Activated naive CD8-positive, alpha-beta T cell treated with anti-CD3 and anti-CD28 coated beads, Interleukin-2, amount 50 U/mL, for 24 hours (primary cell): Measurements from ENCODE around the gene AFTPH.

Experiments
- ATAC-seq: fragments of 150-1000 bp; cut with Tn5 transposase; one replicate; pipeline ENCODE4 v1.10.0; 2021
- DNase-seq: peaks from one replicate; pipeline ENCODE4 v3.0.0; 2021
- H3K27ac Mint-ChIP-seq: one replicate; pipeline ENCODE4 v1.8.0; 2021; ENCODE audit warnings: mild to moderate bottlenecking, mixed read lengths
- H3K27me3 Mint-ChIP-seq: one replicate; pipeline ENCODE4 v1.8.0; 2021; ENCODE audit warnings: mixed read lengths
- H3K36me3 Mint-ChIP-seq: one replicate; pipeline ENCODE4 v1.8.0; 2021; ENCODE audit warnings: low read depth, mixed read lengths
- H3K4me1 Mint-ChIP-seq: one replicate; pipeline ENCODE4 v1.8.0; 2021; ENCODE audit warnings: mixed read lengths
- H3K4me3 Mint-ChIP-seq: one replicate; pipeline ENCODE4 v1.8.0; 2021; ENCODE audit warnings: mild to moderate bottlenecking, moderate library complexity, mixed read lengths
- H3K9me3 Mint-ChIP-seq: one replicate; pipeline ENCODE4 v1.8.0; 2021; ENCODE audit warnings: mixed read lengths

The AFTPH gene

DNA sequence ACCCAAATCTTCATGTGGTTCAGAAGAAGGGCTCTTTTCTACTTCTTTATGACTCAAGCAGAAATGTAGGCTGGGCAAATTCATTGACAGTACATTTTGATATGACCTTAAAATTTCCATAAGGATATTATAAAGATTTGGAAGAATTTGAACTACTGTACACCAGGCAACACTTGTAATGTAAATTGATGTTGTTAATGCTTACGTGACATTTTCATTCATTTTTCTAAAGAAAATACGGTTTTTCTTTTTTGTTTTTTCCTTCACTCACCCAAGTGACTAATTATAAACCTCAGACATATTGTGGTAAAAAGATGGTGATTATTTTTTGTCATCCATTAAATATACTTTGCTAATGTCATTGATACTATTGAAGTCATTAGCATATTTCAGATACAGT lies 17.4 kb downstream of the AFTPH start:
- no peaks in the 10 kb centered on the region for H3K27me3 Mint-ChIP-seq
- peaks cover 69% of the 10 kb centered on the region for H3K4me1 Mint-ChIP-seq
- ATAC-seq (no peak), DNase-seq (no peak)
- H3K9me3 Mint-ChIP-seq = no peaks in the 10 kb centered on the region
- peaks cover 4% of the 10 kb centered on the region for H3K36me3 Mint-ChIP-seq
- H3K27ac Mint-ChIP-seq = no peak overlapping the region
- no peak overlapping the region for H3K4me3 Mint-ChIP-seq

DNA sequence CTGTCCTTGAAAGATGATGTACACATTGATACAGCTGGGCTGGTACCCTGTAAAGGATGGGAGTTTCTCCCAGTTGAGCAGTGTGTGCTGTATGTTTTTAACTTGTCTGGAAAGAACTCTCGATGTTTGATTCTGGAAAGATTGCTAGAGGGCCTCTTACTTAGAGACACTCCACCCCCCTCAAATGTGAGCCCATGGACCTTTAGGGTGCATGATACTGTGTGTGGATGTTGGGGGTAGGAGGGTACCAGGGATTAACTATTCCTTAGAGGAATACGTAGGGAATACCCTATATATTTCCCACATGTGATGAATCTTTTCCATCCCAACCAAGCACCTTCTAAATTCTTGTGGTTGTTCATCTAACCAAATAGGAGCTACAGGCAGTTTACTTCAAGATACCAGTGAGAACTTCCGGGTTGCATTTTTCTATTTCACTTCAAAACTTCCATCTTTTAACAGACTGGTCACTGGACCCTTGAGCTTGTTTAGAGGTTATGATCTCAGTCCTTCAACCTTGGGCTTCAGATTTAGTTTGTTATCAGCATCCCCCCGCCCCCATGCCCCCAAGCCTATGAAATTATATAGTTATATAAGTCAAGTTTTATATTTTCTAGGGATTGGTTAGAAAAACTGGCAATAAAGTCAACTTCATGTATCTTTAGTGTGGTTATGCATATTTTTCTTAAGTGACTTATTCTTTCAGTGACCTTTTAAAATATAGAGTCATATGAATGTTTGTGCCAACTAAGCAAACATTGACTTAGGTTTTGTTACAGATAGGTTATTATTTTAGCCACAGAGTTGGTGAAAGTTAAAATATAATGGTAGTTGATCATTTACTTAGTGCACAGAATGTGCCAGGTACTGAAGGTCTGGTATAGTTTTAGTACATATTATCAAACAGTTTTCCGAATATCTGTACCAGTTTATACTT lies 18.2 kb downstream of the AFTPH start:
- no peak for DNase-seq
- Mint-ChIP-seq H3K9me3 (no peaks in the 10 kb centered on the region), H3K4me3 (no peak overlapping the region), H3K36me3 (peaks cover 4% of the 10 kb centered on the region), H3K27ac (no peak overlapping the region), H3K4me1 (peaks cover 69% of the 10 kb centered on the region), H3K27me3 (no peaks in the 10 kb centered on the region)
- no peak for ATAC-seq

DNA sequence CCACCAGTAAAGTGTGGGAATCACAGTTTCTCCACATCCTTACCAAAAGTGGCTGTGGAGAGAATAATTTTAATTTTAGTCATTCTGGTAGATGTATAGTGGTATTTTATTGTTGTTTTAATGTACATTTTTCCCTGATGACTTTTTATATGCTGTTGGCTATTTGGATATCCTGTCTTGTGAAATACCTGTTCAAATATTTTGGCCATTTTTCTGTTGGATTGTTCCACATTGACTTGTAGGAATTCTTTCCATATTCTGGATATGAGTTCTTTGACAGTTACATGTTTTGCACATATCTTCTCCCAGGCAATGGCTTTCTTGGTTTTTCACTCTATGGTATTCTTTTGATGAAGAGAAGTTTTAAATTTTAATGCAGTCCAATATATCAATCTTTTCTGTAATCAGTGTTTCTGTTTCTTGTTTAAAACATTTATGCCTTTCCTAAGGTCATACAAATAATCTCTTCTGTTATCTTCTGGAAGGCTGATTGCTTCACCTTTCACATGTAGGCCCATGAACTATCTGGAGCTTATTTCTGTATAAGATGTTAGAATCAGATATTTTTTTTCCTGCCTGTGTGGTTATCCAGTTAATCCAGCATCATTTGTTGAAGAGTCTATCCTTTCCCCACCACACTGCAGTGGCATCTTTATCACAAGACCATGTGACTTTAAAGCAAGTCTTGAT lies 19.0 kb downstream of the AFTPH start:
- peaks cover 4% of the 10 kb centered on the region for H3K36me3 Mint-ChIP-seq
- H3K27ac Mint-ChIP-seq = no peak overlapping the region
- H3K4me3 Mint-ChIP-seq = no peak overlapping the region
- DNase-seq (no peak), ATAC-seq (no peak)
- H3K27me3 Mint-ChIP-seq = no peaks in the 10 kb centered on the region
- H3K4me1 Mint-ChIP-seq = peaks cover 64% of the 10 kb centered on the region
- no peaks in the 10 kb centered on the region for H3K9me3 Mint-ChIP-seq

DNA sequence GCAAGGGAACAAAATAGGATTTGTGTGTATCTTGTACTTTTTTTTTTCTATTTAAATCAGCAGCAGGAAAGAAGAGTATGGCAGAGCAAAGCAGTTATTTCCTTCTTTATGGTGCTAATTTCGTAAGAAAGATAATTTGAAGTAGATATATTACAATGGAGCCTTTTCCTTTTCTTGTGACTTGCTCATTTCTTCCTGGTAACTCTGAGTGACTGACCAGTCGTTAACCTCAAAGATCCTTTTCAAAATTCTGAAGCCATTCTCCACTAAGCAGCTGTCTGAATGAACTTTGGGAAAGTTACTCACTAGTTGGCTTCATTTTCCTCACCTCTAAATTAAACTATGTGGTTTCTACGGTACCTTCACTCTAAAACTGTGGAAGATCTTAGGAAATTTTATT lies 24.6 kb downstream of the AFTPH start:
- H3K27ac Mint-ChIP-seq = peak overlapping the region; percentile 18
- DNase-seq (no peak), ATAC-seq (no peak)
- peaks cover 21% of the 10 kb centered on the region for H3K4me1 Mint-ChIP-seq
- peaks cover 28% of the 10 kb centered on the region for H3K36me3 Mint-ChIP-seq
- no peaks in the 10 kb centered on the region for H3K27me3 Mint-ChIP-seq
- H3K9me3 Mint-ChIP-seq = no peaks in the 10 kb centered on the region
- no peak overlapping the region for H3K4me3 Mint-ChIP-seq

DNA sequence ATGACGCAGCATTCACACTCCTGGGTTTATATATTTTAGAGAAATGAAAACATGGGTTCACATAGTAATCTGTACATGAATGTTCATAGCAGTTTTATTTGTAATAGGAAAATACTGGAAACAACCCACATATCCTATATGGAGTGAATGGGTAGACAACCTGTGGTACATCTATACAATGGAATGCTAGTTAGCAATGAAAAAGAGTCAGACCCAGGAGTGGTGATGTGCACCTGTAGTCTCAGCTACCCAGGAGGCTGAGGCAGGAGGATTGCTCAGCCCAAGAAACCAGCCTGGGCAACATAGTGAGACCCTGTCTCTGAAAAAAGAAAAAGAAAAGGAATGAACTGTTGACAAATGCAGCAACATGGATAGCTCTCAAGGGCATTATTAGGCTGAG lies 25.9 kb downstream of the AFTPH start:
- peaks cover 16% of the 10 kb centered on the region for H3K4me1 Mint-ChIP-seq
- DNase-seq (no peak), ATAC-seq (no peak)
- no peak overlapping the region for H3K4me3 Mint-ChIP-seq
- H3K9me3 Mint-ChIP-seq = no peaks in the 10 kb centered on the region
- no peaks in the 10 kb centered on the region for H3K27me3 Mint-ChIP-seq
- no peak overlapping the region for H3K27ac Mint-ChIP-seq
- peaks cover 28% of the 10 kb centered on the region for H3K36me3 Mint-ChIP-seq

GRCh38 chr2:64551851-64552250 lies 27.7 kb downstream of the AFTPH start:
- Mint-ChIP-seq H3K27me3 (no peaks in the 10 kb centered on the region), H3K9me3 (no peaks in the 10 kb centered on the region), H3K4me1 (peaks cover 19% of the 10 kb centered on the region), H3K27ac (no peak overlapping the region), H3K4me3 (no peak overlapping the region), H3K36me3 (peaks cover 28% of the 10 kb centered on the region)
- ATAC-seq = no peak
- DNase-seq = no peak

DNA sequence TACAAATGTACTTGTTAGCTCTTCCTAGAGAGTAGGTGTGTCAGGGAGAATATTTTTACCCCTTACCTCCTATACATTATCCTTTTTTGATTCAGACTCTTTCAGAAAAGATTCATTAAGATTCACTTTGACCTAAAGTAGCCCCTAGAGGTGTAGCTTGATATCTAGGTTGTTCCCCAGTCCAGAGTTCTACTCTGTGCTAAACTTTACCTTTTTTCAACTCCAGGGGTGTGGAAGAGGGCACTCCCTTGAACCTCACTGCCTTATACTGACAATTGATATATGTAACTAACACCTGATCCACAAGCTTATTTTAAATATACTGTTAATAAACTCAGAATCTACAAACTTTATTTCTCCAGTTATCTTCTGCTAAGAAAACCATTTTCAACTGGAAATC lies 30.0 kb downstream of the AFTPH start:
- H3K4me3 Mint-ChIP-seq = no peak overlapping the region
- peaks cover 8% of the 10 kb centered on the region for H3K4me1 Mint-ChIP-seq
- ATAC-seq = no peak
- no peaks in the 10 kb centered on the region for H3K27me3 Mint-ChIP-seq
- no peak for DNase-seq
- H3K27ac Mint-ChIP-seq = no peak overlapping the region
- peaks cover 26% of the 10 kb centered on the region for H3K36me3 Mint-ChIP-seq
- no peaks in the 10 kb centered on the region for H3K9me3 Mint-ChIP-seq

DNA sequence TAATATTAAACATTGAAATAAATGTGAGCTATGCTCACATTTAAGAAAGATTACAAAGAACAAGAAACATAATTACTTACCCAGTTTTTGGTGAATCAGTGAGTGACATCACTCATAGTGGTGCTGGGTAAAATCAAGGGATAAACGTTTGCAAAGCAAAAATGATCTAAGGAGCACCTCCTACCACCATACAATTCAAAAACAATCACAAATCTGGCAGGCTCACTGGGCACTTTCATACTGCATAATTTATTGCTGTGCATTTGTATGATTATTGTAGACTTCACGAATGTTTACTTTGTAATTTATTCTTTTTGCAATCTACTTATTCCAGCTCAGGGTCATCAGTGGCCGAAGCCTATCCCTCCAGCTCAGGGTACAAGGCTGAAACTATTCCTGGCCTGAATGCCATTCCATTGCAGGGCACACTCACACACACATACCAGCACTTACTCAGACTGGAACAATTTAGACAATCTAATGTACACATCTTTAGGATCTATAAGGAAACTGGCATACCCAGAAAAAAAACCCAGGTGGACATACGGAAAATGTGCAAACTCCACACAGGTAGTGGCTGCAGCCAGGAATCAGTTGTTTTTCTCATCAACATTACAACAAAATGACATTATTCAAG lies 34.4 kb downstream of the AFTPH start:
- peaks cover 3% of the 10 kb centered on the region for H3K36me3 Mint-ChIP-seq
- H3K27ac Mint-ChIP-seq = no peak overlapping the region
- H3K27me3 Mint-ChIP-seq = no peaks in the 10 kb centered on the region
- H3K9me3 Mint-ChIP-seq = no peaks in the 10 kb centered on the region
- peaks cover 31% of the 10 kb centered on the region for H3K4me1 Mint-ChIP-seq
- no peak overlapping the region for H3K4me3 Mint-ChIP-seq
- ATAC-seq = no peak
- DNase-seq = no peak

DNA sequence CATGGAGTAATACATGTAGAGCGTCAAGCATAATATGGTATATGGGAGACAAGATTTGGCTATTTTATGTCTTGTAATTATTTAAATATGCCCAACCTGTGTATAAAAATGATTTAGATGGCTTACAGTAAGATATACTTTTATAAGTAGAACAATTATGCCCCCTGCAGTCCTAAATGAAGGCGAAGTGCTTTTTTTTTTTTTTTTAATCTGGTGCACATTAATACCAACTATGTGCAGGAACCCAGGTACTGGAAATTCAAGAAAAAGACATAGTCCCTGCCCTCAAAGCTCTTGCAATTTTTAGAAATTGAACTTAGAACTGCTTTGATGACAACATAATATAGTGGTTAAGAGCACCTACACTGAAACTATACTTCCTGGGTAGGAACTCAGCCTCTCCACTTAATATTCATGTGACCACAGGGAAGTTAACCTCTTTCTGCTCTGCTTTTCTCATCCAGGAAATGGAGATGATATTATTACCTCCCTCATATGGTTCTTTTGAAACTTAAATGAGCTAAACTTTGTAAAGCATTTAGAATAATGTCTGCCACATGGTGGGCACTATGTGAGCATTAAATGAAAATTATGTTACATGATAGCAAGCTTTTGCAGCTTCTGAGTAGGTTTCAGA lies 38.1 kb downstream of the AFTPH start:
- no peak overlapping the region for H3K4me3 Mint-ChIP-seq
- H3K4me1 Mint-ChIP-seq = peaks cover 45% of the 10 kb centered on the region
- no peak overlapping the region for H3K27ac Mint-ChIP-seq
- H3K27me3 Mint-ChIP-seq = no peaks in the 10 kb centered on the region
- H3K9me3 Mint-ChIP-seq = no peaks in the 10 kb centered on the region
- ATAC-seq (no peak), DNase-seq (no peak)
- H3K36me3 Mint-ChIP-seq = peaks cover 8% of the 10 kb centered on the region

- H3K4me1 Mint-ChIP-seq = peaks cover 45% of the 10 kb centered on the region
These were observed 39.4 kb downstream of the AFTPH start for GRCh38 chr2:64563436-64563938.

DNA sequence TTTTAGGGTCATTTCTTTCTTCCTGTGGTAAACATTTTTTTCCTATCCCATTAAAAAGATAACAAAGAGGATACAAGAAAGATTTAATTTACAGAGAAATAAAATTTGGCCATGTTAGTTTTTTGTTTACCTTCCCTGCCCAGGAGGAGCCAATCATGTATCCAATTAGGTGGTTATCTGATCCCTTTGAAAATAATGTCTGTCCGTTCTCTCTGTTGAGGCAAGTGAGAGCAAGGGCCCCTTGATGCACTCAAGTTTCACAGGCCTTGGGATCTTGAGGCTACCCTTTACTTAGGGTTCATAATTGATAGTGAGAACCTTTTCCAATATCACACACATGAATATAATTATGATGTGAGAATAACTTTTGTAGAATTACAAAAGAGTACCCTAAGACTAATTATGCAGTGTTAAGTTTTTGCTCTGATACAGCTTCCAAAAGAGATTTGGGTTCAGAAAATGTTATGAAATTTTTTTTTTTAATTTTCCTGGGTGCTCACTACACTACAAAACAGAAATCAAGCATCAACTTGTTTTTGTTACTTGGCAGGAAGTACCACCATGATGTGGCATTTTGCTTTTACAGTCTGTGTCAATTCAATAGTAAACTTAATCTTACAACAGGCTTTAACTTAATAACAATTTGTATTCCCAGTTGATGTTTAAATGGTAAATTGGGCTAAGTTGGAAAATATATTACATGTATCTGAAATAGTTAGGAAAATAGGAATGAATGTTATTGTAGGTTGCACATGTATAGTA lies 42.0 kb downstream of the AFTPH start:
- Mint-ChIP-seq H3K9me3 (no peaks in the 10 kb centered on the region), H3K36me3 (peaks cover 18% of the 10 kb centered on the region), H3K27me3 (no peaks in the 10 kb centered on the region), H3K4me3 (no peak overlapping the region), H3K27ac (peak overlapping the region; percentile 72), H3K4me1 (peaks cover 36% of the 10 kb centered on the region)
- ATAC-seq (no peak), DNase-seq (no peak)

More at GRCh38 chr2:64563436-64563938, 39.4 kb downstream of the AFTPH start:
- H3K9me3 Mint-ChIP-seq = no peaks in the 10 kb centered on the region
- DNase-seq = no peak
- H3K27ac Mint-ChIP-seq = no peak overlapping the region
- peaks cover 12% of the 10 kb centered on the region for H3K36me3 Mint-ChIP-seq
- no peak for ATAC-seq
- no peaks in the 10 kb centered on the region for H3K27me3 Mint-ChIP-seq
- no peak overlapping the region for H3K4me3 Mint-ChIP-seq

DNA sequence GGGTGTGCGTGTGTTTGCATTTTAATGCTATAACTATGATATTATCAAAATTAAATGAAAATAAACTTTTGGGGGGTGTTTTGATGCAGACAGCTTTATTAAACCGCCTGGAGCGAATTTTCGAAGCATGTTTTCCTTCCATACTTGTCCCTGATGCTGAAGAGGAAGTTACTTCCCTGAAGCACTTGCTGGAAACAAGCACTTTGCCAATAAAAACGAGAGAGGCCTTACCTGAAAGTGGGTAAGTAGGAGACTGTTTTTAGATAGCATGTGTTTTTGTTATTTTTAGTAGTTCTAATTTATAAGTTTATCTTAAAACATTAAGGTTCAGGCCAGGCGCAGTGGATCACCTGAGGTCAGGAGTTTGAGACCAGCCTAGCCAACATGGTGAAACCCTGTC lies 43.3 kb downstream of the AFTPH start:
- H3K4me1 Mint-ChIP-seq = peaks cover 24% of the 10 kb centered on the region
- ATAC-seq = no peak
- H3K9me3 Mint-ChIP-seq = no peaks in the 10 kb centered on the region
- DNase-seq = no peak
- H3K27ac Mint-ChIP-seq = no peak overlapping the region
- H3K27me3 Mint-ChIP-seq = no peaks in the 10 kb centered on the region
- H3K36me3 Mint-ChIP-seq = peaks cover 24% of the 10 kb centered on the region
- H3K4me3 Mint-ChIP-seq = no peak overlapping the region

DNA sequence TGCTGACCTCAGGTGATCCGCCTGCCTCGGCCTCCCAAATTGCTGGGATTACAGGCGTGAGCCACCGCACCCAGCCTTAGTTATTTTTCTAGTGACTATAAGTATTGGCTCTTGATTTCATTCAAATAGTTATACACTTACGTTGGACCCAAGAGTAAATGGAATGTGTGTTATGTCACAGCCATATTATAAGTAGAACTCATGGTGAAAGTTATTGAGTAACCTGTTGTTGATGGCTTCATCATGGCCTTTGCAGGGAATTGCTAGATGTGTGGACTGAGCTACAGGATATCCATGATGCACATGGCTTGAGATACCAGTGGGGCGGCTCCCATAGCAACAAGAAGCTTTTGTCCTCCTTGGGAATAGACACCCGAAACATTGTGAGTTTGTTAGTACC lies 44.7 kb downstream of the AFTPH start:
- Mint-ChIP-seq H3K9me3 (no peaks in the 10 kb centered on the region), H3K4me3 (no peak overlapping the region), H3K27me3 (no peaks in the 10 kb centered on the region), H3K4me1 (peaks cover 19% of the 10 kb centered on the region), H3K27ac (no peak overlapping the region), H3K36me3 (peaks cover 31% of the 10 kb centered on the region)
- DNase-seq (no peak), ATAC-seq (no peak)

DNA sequence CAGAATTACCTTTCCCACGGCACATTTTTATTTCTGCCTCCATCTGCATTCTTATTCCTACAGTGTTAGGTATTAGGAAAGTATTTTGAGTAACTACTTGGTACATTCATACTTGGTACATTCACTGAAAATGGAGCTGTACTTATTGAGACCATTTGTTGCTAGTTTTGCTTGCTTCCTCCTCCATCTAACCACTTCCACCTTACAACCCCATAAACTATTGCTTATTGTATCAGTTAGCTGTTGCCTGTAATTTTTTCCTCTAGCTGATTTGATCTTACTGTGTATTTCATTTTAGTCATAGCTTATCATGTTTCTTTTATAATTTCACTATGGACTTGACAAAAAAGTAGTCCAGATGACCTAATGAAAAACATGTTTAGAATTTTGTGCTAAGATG lies 50.7 kb downstream of the AFTPH start:
- Mint-ChIP-seq H3K36me3 (peaks cover 37% of the 10 kb centered on the region), H3K4me1 (no peaks in the 10 kb centered on the region), H3K4me3 (no peak overlapping the region), H3K27me3 (no peaks in the 10 kb centered on the region), H3K9me3 (no peaks in the 10 kb centered on the region), H3K27ac (peak overlapping the region; percentile 6)
- ATAC-seq (no peak), DNase-seq (no peak)
